Testis (tissue), 3 donors: ENCODE data around the gene IFT52. TPM values are rescaled to one million over a fixed set of nuclear protein-coding genes. Genes with fewer than 3 reads are reported as not detected.
A peak's percentile ranks its signal among the peaks of the same experiment; 100 is the strongest.

Experiments used
- DNase-seq: peaks from one replicate; pipeline ENCODE4 v3.0.0-alpha.2; 2019
- H3K27ac ChIP-seq, 2 donors: fragments of 200-600 bp; sonication (generic); one replicate each; pipeline ENCODE4 v1.5.1; 2019
- H3K27me3 ChIP-seq: fragments of 200-600 bp; sonication (generic); one replicate; pipeline ENCODE4 v1.5.1; 2019
- H3K36me3 ChIP-seq: fragments of 200-600 bp; sonication (generic); one replicate; pipeline ENCODE4 v1.5.1; 2017; ENCODE audit warnings: low read depth; ENCODE audit errors: missing control alignments
- H3K4me1 ChIP-seq: fragments of 200-600 bp; sonication (generic); one replicate; pipeline ENCODE4 v1.5.1; 2019
- H3K4me3 ChIP-seq, 2 donors: fragments of 200-600 bp; sonication (generic); one replicate each; pipeline ENCODE4 v1.5.1; 2017 to 2019
- H3K9me3 ChIP-seq: fragments of 200-600 bp; sonication (generic); one replicate; pipeline ENCODE4 v1.5.1; 2017
- POLR2A ChIP-seq: fragments of 450-650 bp; IDR thresholded peaks from one replicate; pipeline ENCODE4 v1.6.1; 2017; ENCODE audit warnings: antibody characterized with exemption, mild to moderate bottlenecking, moderate library complexity
- WGBS, 2 donors: methylation state at CpG; one replicate each; pipeline ENCODE4 v1.1.5; 2018; 5-methylcytosine and 5-hydroxymethylcytosine counted together
- intact Hi-C: fragments of 100-400 bp; cut with DNase I; formaldehyde crosslinking; loops from one replicate; pipeline ENCODE4 v1.15.1; 2023; ENCODE audit warnings: low total_unique reads
- polyA plus RNA-seq: library from polyadenylated mRNA; stranded (reverse); fragments of 350-450 nt; fragmentation: Illumina TruSeq; extraction: RNeasy Lipid Tissue Mini Kit (QIAGEN cat#74804); gene quantifications from one replicate; pipeline ENCODE4 v1.2.3, GENCODE V29; 2014; ENCODE audit warnings: low read depth, low replicate concordance; ENCODE audit not compliant: insufficient read depth
- total RNA-seq, 2 donors: library from RNA; depleted of rRNA; stranded (reverse); fragments of >200 nt; gene quantifications; one replicate each; pipeline ENCODE4 v1.2.3, GENCODE V29; 2016
- TF ChIP-seq, protein P1 (sequence below), 3 experiments: fragments of 450-650 bp in 2 of 3; fragments of 200-600 bp in 1 of 3; sonication (generic) in 1 of 3; IDR thresholded peaks; one replicate each; pipeline ENCODE4 v1.5.1; 2016 to 2019; ENCODE audit warnings: antibody characterized with exemption in 3 of 3, mild to moderate bottlenecking in 2 of 3, moderate library complexity in 1 of 3

Gene IFT52
- total and polyA plus RNA-seq, 3 donors from 2014 or later: 57.1 to 94.2 (median 67.3) TPM

- no peaks in the 10 kb centered on the region for H3K27me3 ChIP-seq
- no peaks in the 10 kb centered on the region for H3K9me3 ChIP-seq
- intact Hi-C loops: no loop called here
- TF ChIP-seq, protein P1, sequence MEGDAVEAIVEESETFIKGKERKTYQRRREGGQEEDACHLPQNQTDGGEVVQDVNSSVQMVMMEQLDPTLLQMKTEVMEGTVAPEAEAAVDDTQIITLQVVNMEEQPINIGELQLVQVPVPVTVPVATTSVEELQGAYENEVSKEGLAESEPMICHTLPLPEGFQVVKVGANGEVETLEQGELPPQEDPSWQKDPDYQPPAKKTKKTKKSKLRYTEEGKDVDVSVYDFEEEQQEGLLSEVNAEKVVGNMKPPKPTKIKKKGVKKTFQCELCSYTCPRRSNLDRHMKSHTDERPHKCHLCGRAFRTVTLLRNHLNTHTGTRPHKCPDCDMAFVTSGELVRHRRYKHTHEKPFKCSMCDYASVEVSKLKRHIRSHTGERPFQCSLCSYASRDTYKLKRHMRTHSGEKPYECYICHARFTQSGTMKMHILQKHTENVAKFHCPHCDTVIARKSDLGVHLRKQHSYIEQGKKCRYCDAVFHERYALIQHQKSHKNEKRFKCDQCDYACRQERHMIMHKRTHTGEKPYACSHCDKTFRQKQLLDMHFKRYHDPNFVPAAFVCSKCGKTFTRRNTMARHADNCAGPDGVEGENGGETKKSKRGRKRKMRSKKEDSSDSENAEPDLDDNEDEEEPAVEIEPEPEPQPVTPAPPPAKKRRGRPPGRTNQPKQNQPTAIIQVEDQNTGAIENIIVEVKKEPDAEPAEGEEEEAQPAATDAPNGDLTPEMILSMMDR (IDR thresholded peaks at IDR 0.05): no peak
- no peak overlapping the region for H3K27ac ChIP-seq
- H3K4me3 ChIP-seq: no peak overlapping the region
- WGBS, 2 donors: 93 to 96% methylated on average over 3 of the region's 3 CpGs
- DNase-seq: no peak
- H3K36me3 ChIP-seq: no peaks in the 10 kb centered on the region
- no peaks in the 10 kb centered on the region for H3K4me1 ChIP-seq
Measured at GRCh38 chr20:43571310-43571709, 19.4 kb upstream of the IFT52 start.

DNA sequence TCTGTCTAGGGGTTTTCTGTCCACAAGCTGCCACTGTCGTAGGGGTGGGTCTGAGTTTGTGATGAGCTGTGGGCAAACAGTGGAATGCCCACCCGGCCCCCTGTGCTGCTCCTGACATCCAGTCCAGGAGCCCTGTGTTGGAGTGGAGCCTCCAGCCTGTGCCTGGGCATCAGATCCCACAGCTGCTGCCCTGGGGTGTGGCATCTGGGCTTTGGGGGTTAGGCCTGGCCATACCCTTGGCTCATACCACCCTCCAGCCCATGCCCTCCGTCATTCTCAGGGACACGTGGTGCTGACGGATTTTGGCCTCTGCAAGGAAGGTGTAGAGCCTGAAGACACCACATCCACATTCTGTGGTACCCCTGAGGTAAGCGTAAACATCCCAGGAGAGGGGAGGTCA is 19.0 kb upstream of the IFT52 start:
- 87 to 91% methylated on average over 5 to 6 of the region's 6 CpGs for WGBS, 2 donors
- no peak overlapping the region for H3K27ac ChIP-seq
- no peak overlapping the region for H3K4me3 ChIP-seq
- H3K36me3 ChIP-seq: no peaks in the 10 kb centered on the region
- no peaks in the 10 kb centered on the region for H3K27me3 ChIP-seq
- H3K9me3 ChIP-seq: no peaks in the 10 kb centered on the region
- no peaks in the 10 kb centered on the region for H3K4me1 ChIP-seq
- TF ChIP-seq POLR2A: no peak
- TF ChIP-seq, protein P1 (IDR thresholded peaks at IDR 0.05): no peak
- no peak for DNase-seq
- intact Hi-C loops: no loop called here

DNA sequence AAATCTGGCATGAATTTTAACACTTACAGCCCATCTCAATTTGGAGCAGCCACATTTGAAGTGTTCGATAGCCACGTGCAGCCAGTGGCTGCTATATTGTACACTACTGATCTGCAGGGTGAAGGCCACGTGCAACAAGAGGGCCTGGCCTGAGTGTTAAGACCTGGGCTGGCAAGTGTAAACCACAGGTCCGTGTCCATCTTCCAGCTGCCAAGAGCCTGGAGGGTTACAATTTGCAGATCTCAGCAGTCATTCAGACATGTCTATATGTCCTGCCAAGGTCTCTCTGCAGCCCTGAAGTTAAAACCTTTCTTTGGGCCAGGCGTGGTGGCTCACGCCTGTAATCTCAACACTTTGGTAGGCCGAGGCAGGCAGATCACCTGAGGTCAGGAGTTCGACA is 17.8 kb upstream of the IFT52 start:
- Histone ChIP-seq H3K36me3 (no peaks in the 10 kb centered on the region), H3K27me3 (no peaks in the 10 kb centered on the region), H3K4me1 (no peaks in the 10 kb centered on the region), H3K27ac (no peak overlapping the region), H3K4me3 (no peak overlapping the region), H3K9me3 (no peaks in the 10 kb centered on the region)
- 86 to 95% methylated on average over 4 to 8 of the region's 8 CpGs for WGBS, 2 donors
- DNase-seq: no peak
- TF ChIP-seq, protein P1 (IDR thresholded peaks at IDR 0.05): no peak
- no peak for TF ChIP-seq POLR2A
- intact Hi-C loops: no loop called here

GRCh38 chr20:43576108-43576507 is 14.6 kb upstream of the IFT52 start:
- H3K4me3 ChIP-seq: no peak overlapping the region
- no peaks in the 10 kb centered on the region for H3K4me1 ChIP-seq
- no peaks in the 10 kb centered on the region for H3K27me3 ChIP-seq
- no peak for TF ChIP-seq POLR2A
- TF ChIP-seq, protein P1 (IDR thresholded peaks at IDR 0.05): no peak
- intact Hi-C loops: no loop called here
- DNase-seq: peak; percentile 34
- no peak overlapping the region for H3K27ac ChIP-seq
- H3K36me3 ChIP-seq: no peaks in the 10 kb centered on the region
- no peaks in the 10 kb centered on the region for H3K9me3 ChIP-seq
- 53 to 55% methylated on average over 10 of the region's 10 CpGs for WGBS, 2 donors
